Neural cell (in vitro differentiated cells): Measurements from ENCODE around the gene SEC16B. TPM values are rescaled to one million over a fixed set of nuclear protein-coding genes. Genes with fewer than 3 reads are reported as not detected.

Experiments used
- H2AFZ ChIP-seq: fragments of 200-600, 300-800 bp; sonication (generic), shearing (Covaris generic); 2 replicates; pipeline ENCODE4 v1.6.0; 2014; ENCODE audit warnings: low read depth, mild to moderate bottlenecking, antibody characterized with exemption, low read length, moderate library complexity
- H3F3A ChIP-seq: fragments of 200-600 bp; shearing (Covaris generic); 2 replicates; pipeline ENCODE4 v1.6.1; 2016; ENCODE audit warnings: mild to moderate bottlenecking, moderate library complexity, mixed read lengths, antibody characterized with exemption, low read length; ENCODE audit not compliant: insufficient read depth, poor library complexity, severe bottlenecking
- H3K27ac ChIP-seq: fragments of 200-600, 300-800 bp; sonication (generic), shearing (Covaris generic); 2 replicates; pipeline ENCODE4 v1.5.1; 2014; ENCODE audit warnings: mild to moderate bottlenecking, low read length, moderate library complexity
- H3K27me3 ChIP-seq: fragments of 300-800, 200-600 bp; sonication (generic), shearing (Covaris generic); 2 replicates; pipeline ENCODE4 v1.6.0; 2014; ENCODE audit warnings: mild to moderate bottlenecking, low read depth, low read length, moderate library complexity; ENCODE audit not compliant: insufficient read depth
- H3K36me3 ChIP-seq: fragments of 300-800, 200-600 bp; sonication (generic), shearing (Covaris generic); 2 replicates; pipeline ENCODE4 v1.5.1; 2014; ENCODE audit warnings: mild to moderate bottlenecking, antibody characterized with exemption, low read length, moderate library complexity; ENCODE audit not compliant: insufficient read depth
- H3K4me2 ChIP-seq: fragments of 300-800, 200-600 bp; sonication (generic), shearing (Covaris generic); 2 replicates; pipeline ENCODE4 v1.6.0; 2014; ENCODE audit warnings: mild to moderate bottlenecking, low read length
- H3K4me3 ChIP-seq: fragments of 300-800, 200-600 bp; sonication (generic), shearing (Covaris generic); 2 replicates; pipeline ENCODE4 v1.5.1; 2014; ENCODE audit warnings: mild to moderate bottlenecking, low read length, moderate library complexity
- H3K79me2 ChIP-seq: fragments of 200-600 bp; shearing (Covaris generic); replicated peaks from 2 replicates; pipeline ENCODE4 v1.6.0; 2014; ENCODE audit warnings: mild to moderate bottlenecking, low read length, moderate library complexity; ENCODE audit not compliant: insufficient read depth
- H3K9ac ChIP-seq: fragments of 300-800, 200-600 bp; sonication (generic), shearing (Covaris generic); 2 replicates; pipeline ENCODE4 v1.6.1; 2016; ENCODE audit warnings: mild to moderate bottlenecking, low read length, mixed read lengths
- H3K9me2 ChIP-seq: fragments of 200-600 bp; shearing (Covaris generic); 2 replicates; pipeline ENCODE4 v1.6.1; 2016; ENCODE audit warnings: mild to moderate bottlenecking, low read length, mixed read lengths; ENCODE audit not compliant: insufficient read depth
- H3K9me3 ChIP-seq: fragments of 200-600, 300-800 bp; sonication (generic), shearing (Covaris generic); 2 replicates; pipeline ENCODE4 v1.6.1; 2016; ENCODE audit warnings: mild to moderate bottlenecking, mixed run types, low read length, moderate library complexity, mixed read lengths
- H4K20me1 ChIP-seq: fragments of 200-600 bp; shearing (Covaris generic); 2 replicates; pipeline ENCODE4 v1.6.1; 2016; ENCODE audit warnings: mild to moderate bottlenecking, mixed run types; ENCODE audit not compliant: insufficient read depth
- EP300 ChIP-seq: fragments of 450-650 bp; conservative IDR thresholded peaks from 2 replicates; pipeline ENCODE4 v1.6.1; 2014; ENCODE audit warnings: antibody characterized with exemption, mild to moderate bottlenecking, moderate library complexity; ENCODE audit not compliant: poor library complexity, severe bottlenecking
- EZH2 ChIP-seq: fragments of 200-600, 300-800 bp; shearing (Covaris generic), sonication (generic); IDR thresholded peaks from 2 replicates; pipeline ENCODE4 v1.6.1; 2014; ENCODE audit warnings: antibody characterized with exemption, low read length, borderline replicate concordance, mild to moderate bottlenecking; ENCODE audit not compliant: insufficient read depth, poor library complexity, severe bottlenecking
- MXI1 ChIP-seq: fragments of 450-650 bp; conservative IDR thresholded peaks from 2 replicates; pipeline ENCODE4 v1.6.1; 2014; ENCODE audit warnings: antibody characterized with exemption, mild to moderate bottlenecking; ENCODE audit not compliant: poor library complexity, severe bottlenecking
- POLR2AphosphoS5 ChIP-seq: IDR thresholded peaks from 2 replicates; pipeline ENCODE4 v1.6.1; 2012
- RAD21 ChIP-seq: fragments of 450-650 bp; conservative IDR thresholded peaks from 2 replicates; pipeline ENCODE4 v1.6.1; 2014; ENCODE audit warnings: antibody characterized with exemption, mild to moderate bottlenecking, moderate library complexity
- SMC3 ChIP-seq: fragments of 450-650 bp; conservative IDR thresholded peaks from 2 replicates; pipeline ENCODE4 v1.6.1; 2014; ENCODE audit warnings: antibody characterized with exemption, mild to moderate bottlenecking, moderate library complexity; ENCODE audit not compliant: poor library complexity
- TAF1 ChIP-seq: IDR thresholded peaks from 2 replicates; pipeline ENCODE4 v1.6.1; 2012; ENCODE audit warnings: low read depth
- polyA plus RNA-seq: library from polyadenylated mRNA; depleted of rRNA; stranded (reverse); fragments of >200 nt; gene quantifications from 2 replicates; pipeline ENCODE4 v1.2.3, GENCODE V29; 2014
- TF ChIP-seq, protein P1 (sequence below): fragments of 450-650 bp; IDR thresholded peaks from 2 replicates; pipeline ENCODE4 v1.5.1; 2014; ENCODE audit warnings: antibody characterized with exemption, mild to moderate bottlenecking, moderate library complexity; ENCODE audit not compliant: poor library complexity, severe bottlenecking
- TF ChIP-seq, protein P2 (sequence below): IDR thresholded peaks from 2 replicates; pipeline ENCODE4 v1.6.1; 2012; ENCODE audit warnings: borderline replicate concordance

The SEC16B gene
- polyA plus RNA-seq, 1 donor from 2014 or later, result 0.78 TPM

- no peak overlapping the region for H2AFZ ChIP-seq
- H3K27ac ChIP-seq, result no peak overlapping the region
- no peaks in the 10 kb centered on the region for H3F3A ChIP-seq
- H3K36me3 ChIP-seq, result no peaks in the 10 kb centered on the region
- no peaks in the 10 kb centered on the region for H3K27me3 ChIP-seq
- H3K9me2 ChIP-seq, result no peaks in the 10 kb centered on the region
- H4K20me1 ChIP-seq, result no peaks in the 10 kb centered on the region
- H3K9ac ChIP-seq, result no peak overlapping the region
- H3K4me2 ChIP-seq, result no peak overlapping the region
- H3K4me3 ChIP-seq, result no peak overlapping the region
- H3K79me2 ChIP-seq, result no peaks in the 10 kb centered on the region
- no peaks in the 10 kb centered on the region for H3K9me3 ChIP-seq
- TF ChIP-seq, protein P1, sequence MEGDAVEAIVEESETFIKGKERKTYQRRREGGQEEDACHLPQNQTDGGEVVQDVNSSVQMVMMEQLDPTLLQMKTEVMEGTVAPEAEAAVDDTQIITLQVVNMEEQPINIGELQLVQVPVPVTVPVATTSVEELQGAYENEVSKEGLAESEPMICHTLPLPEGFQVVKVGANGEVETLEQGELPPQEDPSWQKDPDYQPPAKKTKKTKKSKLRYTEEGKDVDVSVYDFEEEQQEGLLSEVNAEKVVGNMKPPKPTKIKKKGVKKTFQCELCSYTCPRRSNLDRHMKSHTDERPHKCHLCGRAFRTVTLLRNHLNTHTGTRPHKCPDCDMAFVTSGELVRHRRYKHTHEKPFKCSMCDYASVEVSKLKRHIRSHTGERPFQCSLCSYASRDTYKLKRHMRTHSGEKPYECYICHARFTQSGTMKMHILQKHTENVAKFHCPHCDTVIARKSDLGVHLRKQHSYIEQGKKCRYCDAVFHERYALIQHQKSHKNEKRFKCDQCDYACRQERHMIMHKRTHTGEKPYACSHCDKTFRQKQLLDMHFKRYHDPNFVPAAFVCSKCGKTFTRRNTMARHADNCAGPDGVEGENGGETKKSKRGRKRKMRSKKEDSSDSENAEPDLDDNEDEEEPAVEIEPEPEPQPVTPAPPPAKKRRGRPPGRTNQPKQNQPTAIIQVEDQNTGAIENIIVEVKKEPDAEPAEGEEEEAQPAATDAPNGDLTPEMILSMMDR, result no peak
- TF ChIP-seq RAD21 (no peak), SMC3 (no peak), TAF1 (no peak), POLR2AphosphoS5 (no peak), MXI1 (no peak), EZH2 (no peak), EP300 (no peak)
- TF ChIP-seq, protein P2, sequence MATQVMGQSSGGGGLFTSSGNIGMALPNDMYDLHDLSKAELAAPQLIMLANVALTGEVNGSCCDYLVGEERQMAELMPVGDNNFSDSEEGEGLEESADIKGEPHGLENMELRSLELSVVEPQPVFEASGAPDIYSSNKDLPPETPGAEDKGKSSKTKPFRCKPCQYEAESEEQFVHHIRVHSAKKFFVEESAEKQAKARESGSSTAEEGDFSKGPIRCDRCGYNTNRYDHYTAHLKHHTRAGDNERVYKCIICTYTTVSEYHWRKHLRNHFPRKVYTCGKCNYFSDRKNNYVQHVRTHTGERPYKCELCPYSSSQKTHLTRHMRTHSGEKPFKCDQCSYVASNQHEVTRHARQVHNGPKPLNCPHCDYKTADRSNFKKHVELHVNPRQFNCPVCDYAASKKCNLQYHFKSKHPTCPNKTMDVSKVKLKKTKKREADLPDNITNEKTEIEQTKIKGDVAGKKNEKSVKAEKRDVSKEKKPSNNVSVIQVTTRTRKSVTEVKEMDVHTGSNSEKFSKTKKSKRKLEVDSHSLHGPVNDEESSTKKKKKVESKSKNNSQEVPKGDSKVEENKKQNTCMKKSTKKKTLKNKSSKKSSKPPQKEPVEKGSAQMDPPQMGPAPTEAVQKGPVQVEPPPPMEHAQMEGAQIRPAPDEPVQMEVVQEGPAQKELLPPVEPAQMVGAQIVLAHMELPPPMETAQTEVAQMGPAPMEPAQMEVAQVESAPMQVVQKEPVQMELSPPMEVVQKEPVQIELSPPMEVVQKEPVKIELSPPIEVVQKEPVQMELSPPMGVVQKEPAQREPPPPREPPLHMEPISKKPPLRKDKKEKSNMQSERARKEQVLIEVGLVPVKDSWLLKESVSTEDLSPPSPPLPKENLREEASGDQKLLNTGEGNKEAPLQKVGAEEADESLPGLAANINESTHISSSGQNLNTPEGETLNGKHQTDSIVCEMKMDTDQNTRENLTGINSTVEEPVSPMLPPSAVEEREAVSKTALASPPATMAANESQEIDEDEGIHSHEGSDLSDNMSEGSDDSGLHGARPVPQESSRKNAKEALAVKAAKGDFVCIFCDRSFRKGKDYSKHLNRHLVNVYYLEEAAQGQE, result no peak
These were observed 42.1 kb upstream of the SEC16B start for GRCh38 chr1:178011864-178012503.

- no peak overlapping the region for H3K4me2 ChIP-seq
- TF ChIP-seq POLR2AphosphoS5, result peak; percentile 44
- no peak for TF ChIP-seq TAF1
- TF ChIP-seq EP300, result peak; percentile 80
- TF ChIP-seq SMC3, result no peak
- TF ChIP-seq, protein P2, result no peak
These were observed 41.6 kb upstream of the SEC16B start for GRCh38 chr1:178011465-178011828.

More at GRCh38 chr1:178011465-178011828, 41.6 kb upstream of the SEC16B start:
- Histone ChIP-seq H3K9ac (no peak overlapping the region), H3K4me3 (no peak overlapping the region), H3K9me3 (no peaks in the 10 kb centered on the region), H3F3A (no peaks in the 10 kb centered on the region), H3K36me3 (no peaks in the 10 kb centered on the region), H3K27me3 (no peaks in the 10 kb centered on the region), H3K9me2 (no peaks in the 10 kb centered on the region), H4K20me1 (no peaks in the 10 kb centered on the region), H2AFZ (no peak overlapping the region), H3K79me2 (no peaks in the 10 kb centered on the region), H3K27ac (no peak overlapping the region)
